Fibroblast of villous mesenchyme (primary cell): ENCODE data around the gene NTM. TPM values are rescaled to one million over a fixed set of nuclear protein-coding genes. Genes with fewer than 3 reads are reported as not detected.

Source experiments
- DNase-seq: peaks from one replicate; pipeline ENCODE4 v3.0.0-alpha.2; 2010; ENCODE audit warnings: low read depth
- H3K4me3 ChIP-seq: 2 replicates; pipeline ENCODE4 v1.5.1; 2011; ENCODE audit warnings: low read depth, mild to moderate bottlenecking, low read length
- total RNA-seq: library from RNA; depleted of rRNA; stranded (reverse); fragments of >200 nt; gene quantifications from 2 replicates; pipeline ENCODE4 v1.2.3, GENCODE V29; 2012
- TF ChIP-seq, protein P1 (sequence below): IDR thresholded peaks from 2 replicates; pipeline ENCODE4 v1.5.1; 2012; ENCODE audit warnings: low read depth, mild to moderate bottlenecking, low read length; ENCODE audit not compliant: insufficient read depth

Gene NTM
- total RNA-seq, 1 donor, result 7.3 TPM

DNA sequence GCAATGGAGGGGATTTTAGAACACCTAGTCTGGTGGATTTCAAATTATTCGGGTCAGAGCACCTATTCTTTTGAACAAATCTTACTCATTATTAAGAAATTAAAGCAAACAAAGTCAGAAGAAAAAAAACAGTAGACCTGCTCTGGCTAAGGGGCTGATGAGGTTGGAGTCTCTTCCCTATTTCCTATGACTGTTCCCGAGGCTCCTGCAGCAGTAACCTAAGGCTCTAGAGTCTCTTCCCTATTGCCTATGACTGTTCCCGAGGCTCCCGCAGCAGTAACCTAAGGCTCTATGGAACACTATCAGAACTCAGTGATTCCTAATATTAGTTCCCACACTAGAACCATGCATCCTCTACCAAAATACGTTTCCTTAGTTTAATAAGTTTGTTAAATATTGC is 607.9 kb downstream of the NTM start:
- TF ChIP-seq, protein P1, sequence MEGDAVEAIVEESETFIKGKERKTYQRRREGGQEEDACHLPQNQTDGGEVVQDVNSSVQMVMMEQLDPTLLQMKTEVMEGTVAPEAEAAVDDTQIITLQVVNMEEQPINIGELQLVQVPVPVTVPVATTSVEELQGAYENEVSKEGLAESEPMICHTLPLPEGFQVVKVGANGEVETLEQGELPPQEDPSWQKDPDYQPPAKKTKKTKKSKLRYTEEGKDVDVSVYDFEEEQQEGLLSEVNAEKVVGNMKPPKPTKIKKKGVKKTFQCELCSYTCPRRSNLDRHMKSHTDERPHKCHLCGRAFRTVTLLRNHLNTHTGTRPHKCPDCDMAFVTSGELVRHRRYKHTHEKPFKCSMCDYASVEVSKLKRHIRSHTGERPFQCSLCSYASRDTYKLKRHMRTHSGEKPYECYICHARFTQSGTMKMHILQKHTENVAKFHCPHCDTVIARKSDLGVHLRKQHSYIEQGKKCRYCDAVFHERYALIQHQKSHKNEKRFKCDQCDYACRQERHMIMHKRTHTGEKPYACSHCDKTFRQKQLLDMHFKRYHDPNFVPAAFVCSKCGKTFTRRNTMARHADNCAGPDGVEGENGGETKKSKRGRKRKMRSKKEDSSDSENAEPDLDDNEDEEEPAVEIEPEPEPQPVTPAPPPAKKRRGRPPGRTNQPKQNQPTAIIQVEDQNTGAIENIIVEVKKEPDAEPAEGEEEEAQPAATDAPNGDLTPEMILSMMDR, result no peak
- no peak for DNase-seq
- H3K4me3 ChIP-seq, result no peak overlapping the region

DNA sequence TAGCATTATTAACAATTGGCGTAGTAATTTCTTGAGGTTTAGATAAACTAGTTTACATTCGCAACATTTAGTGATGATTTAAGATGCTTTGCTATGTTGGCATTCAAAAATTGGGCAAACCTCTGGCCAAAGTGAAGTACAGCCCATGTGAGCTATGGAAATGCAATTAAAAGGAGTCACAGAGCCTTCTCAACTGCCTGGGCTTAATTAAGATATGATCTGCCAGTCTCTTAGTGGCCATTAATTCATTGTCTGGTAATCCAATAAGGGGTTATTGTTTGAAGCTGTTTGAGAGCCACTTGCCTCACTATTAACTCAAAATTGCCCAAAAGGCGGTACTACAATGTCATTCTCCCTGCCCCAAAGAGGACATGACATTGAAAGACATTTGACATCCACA is 608.9 kb downstream of the NTM start:
- no peak for DNase-seq
- H3K4me3 ChIP-seq, result no peak overlapping the region
- TF ChIP-seq, protein P1, result no peak

DNA sequence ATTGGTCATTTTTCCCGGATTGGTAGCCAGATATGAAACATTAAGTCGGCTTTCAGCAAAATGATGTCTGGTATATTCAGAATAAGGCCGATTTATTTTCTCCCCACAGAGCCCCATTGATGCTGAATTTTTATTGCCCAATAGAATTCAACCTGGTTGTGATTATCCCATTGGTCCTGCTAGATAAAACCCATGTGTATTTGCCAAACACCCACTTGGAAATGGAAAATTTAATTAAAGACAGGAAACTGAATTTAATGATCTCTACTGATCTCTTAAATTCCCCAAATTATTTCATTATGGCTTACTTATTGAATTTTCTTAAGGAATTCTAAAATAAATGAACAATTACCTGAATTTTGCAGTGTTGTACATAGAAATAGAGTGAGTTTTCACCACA is 609.8 kb downstream of the NTM start:
- no peak for DNase-seq
- TF ChIP-seq, protein P1, result no peak
- no peak overlapping the region for H3K4me3 ChIP-seq

DNA sequence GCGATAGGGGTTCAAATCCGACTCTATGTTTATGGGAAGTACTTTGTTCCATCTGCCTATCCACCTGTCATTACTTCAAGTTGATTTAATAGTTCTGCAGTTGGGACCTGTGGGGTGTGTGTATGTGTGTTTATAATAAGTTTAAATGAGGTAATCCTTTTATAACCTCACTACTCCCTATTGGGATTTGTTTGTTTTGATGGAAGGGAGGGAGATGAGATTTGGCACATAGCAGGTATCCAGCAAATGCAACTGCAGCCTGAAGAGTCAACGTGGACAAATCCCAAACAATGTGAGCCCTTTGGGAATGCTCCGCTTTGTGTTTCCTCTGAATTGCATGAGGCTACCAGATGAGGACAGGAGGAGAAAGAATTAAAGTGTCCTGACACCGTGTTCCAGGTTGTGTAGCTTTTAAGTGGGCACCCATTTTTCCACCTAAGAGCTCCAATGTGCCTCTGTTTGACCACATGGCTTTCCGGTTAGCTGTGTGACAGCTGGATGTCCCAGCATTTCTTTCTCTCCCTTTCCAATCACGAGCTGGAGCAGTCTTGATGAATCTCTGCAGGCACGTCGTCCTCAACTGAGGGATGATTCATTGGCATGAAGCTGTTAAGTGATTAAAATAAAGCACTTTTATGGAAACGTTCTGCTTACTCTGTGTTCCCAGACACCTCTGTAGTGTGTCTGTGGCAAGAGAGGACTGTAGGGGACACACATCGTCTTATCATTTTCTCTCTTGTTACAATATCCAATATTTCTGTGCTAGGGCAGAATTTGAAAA is 610.7 kb downstream of the NTM start:
- no peak overlapping the region for H3K4me3 ChIP-seq
- TF ChIP-seq, protein P1, result no peak
- no peak for DNase-seq

DNA sequence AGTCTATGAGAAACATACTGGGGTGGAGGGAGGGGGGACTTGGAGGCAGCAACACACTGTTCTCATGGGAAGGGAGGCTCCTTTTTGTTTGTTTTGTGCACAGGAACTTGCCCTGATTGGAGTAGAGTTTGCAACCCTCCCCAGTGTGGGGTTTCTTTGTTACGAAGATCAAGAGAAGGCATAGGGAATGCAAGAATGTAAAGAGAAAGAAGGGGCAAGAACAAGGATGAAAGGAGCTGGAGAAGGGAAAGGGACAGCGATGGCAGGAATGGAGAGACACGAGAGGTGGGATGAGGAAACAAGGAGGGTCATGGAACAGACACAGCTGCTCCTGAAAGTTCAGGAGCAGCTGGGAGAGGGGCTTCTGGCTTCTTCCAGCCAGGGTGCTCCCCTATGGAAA is 611.7 kb downstream of the NTM start:
- no peak for DNase-seq
- H3K4me3 ChIP-seq, result no peak overlapping the region
- TF ChIP-seq, protein P1, result no peak

DNA sequence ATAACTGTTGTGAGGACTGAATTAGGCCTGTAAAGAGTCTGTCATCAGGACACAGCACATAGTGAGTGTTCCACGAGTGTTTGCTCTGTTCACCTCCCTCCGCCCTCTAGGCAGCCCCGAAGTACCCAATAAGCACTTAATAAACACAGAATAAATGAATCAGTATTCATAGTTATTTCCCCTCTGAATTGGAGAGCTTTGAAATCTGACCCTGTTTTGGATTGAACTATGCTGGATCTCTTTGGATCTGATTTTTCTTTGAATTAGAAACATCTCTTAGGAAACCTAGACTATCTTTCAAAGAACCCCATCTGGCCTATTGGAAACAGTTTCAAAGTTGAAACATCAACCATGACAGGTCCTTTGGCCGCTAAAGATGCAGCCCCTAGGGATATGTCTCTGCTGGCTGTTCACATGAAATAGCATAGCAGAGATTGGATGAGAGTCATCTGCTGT is 615.5 kb downstream of the NTM start:
- TF ChIP-seq, protein P1, result no peak
- DNase-seq, result no peak
- no peak overlapping the region for H3K4me3 ChIP-seq

DNA sequence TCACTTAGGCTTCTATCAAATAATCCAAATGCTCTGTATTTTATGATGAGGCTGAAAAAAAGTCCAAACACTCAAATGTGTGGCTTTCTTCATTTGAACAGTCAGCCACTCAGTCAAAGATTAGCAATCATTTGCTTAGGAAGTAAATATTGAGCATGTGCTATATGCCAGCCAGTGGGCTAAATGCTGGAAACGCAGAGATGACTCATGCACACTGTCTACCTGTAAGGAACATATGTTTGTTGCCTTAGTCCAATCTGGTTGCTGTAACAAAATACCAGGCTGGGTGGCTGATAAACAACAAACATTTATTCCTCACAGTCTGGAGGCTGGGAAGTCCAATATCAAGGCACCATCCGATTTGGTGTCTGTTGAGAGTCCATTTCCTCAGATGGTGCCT is 617.3 kb downstream of the NTM start:
- DNase-seq, result no peak
- TF ChIP-seq, protein P1, result no peak
- no peak overlapping the region for H3K4me3 ChIP-seq
